K562 (cell line): ENCODE measurements around the gene LMO3.

Source experiments
- ATF7 ChIP-seq: fragments of 450-650 bp; IDR thresholded peaks from 2 replicates; pipeline ENCODE4 v1.7.1; 2014; ENCODE audit warnings: mild to moderate bottlenecking, moderate library complexity
- BRD4 ChIP-seq: fragments of 200-600 bp; sonication (generic); IDR thresholded peaks from 2 replicates; pipeline ENCODE4 v1.6.1; 2017; ENCODE audit warnings: inconsistent platforms
- FOXK2 ChIP-seq, 2 experiments: fragments of 450-650 bp; IDR thresholded peaks in 1 of 2; conservative IDR thresholded peaks in 1 of 2; 2 replicates each; pipeline ENCODE4 v1.6.1; 2016; ENCODE audit warnings: low read depth in 2 of 2, mild to moderate bottlenecking in 1 of 2
- PCBP2 ChIP-seq: fragments of 200-400 bp; formaldehyde crosslinking; IDR thresholded peaks from 2 replicates; pipeline ENCODE4 v1.6.1; 2018; ENCODE audit warnings: low read length, low read depth, mild to moderate bottlenecking, moderate library complexity; ENCODE audit not compliant: poor library complexity, severe bottlenecking
- TF ChIP-seq, protein P1 (sequence below): fragments of 450-650 bp; IDR thresholded peaks from 2 replicates; pipeline ENCODE4 v1.6.1; 2016; ENCODE audit warnings: antibody characterized with exemption

DNA sequence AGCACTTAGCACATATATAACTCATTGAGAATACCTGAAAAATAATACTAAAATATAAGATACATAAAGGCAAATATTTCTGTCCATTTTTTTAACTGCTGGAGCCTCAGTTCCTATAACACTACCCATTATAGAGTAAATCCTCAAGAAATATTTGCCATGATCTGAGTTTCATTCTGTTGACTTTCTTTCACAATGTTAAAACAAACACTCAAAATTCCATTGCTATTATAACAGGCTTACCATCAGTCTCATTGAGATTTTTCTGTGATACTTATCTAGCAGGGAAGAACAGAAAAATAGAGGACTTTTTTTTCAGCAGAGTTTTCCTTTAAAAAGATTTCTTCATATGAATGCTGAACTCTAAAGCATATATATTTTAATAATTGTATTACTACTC is 24.5 kb downstream of the LMO3 start:
- TF ChIP-seq BRD4 (no peak), PCBP2 (no peak), FOXK2 (conservative IDR thresholded peaks at IDR 0.05 in 1 of 2, IDR thresholded peaks at IDR 0.05 in 1 of 2; ENCODE audit: low read depth in 2 of 2) (no peak), ATF7 (no peak)
- TF ChIP-seq, protein P1, sequence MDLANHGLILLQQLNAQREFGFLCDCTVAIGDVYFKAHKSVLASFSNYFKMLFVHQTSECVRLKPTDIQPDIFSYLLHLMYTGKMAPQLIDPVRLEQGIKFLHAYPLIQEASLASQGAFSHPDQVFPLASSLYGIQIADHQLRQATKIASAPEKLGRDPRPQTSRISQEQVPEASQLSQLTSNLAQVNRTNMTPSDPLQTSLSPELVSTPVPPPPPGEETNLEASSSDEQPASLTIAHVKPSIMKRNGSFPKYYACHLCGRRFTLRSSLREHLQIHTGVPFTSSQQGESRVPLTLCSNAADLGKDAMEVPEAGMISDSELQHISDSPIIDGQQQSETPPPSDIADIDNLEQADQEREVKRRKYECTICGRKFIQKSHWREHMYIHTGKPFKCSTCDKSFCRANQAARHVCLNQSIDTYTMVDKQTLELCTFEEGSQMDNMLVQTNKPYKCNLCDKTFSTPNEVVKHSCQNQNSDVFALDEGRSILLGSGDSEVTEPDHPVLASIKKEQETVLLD, result no peak
